Smooth muscle cell (in vitro differentiated cells): ENCODE measurements around the gene SPTLC2. TPM values are rescaled to one million over a fixed set of nuclear protein-coding genes. Genes with fewer than 3 reads are reported as not detected.

Experiments used
- DNase-seq: peaks from one replicate; lab custom pipeline; 2025; ENCODE audit not compliant: unreplicated experiment; lab: John Stamatoyannopoulos, UW
- H2AFZ ChIP-seq: fragments of 200-600 bp; sonication (generic); 2 replicates; pipeline ENCODE4 v1.6.0; 2016; ENCODE audit warnings: antibody characterized with exemption, low read depth, mild to moderate bottlenecking
- H3F3A ChIP-seq: fragments of 200-600 bp; sonication (generic); 2 replicates; pipeline ENCODE4 v1.6.0; 2017; ENCODE audit warnings: antibody characterized with exemption, low read depth
- H3K27ac ChIP-seq: fragments of 200-600 bp; sonication (generic); 2 replicates; pipeline ENCODE4 v1.5.1; 2016; ENCODE audit warnings: low read depth, mild to moderate bottlenecking
- H3K27me3 ChIP-seq: fragments of 200-600 bp; sonication (generic); 2 replicates; pipeline ENCODE4 v1.6.1; 2016; ENCODE audit warnings: low read depth, mild to moderate bottlenecking
- H3K36me3 ChIP-seq: fragments of 200-600 bp; sonication (generic); 2 replicates; pipeline ENCODE4 v1.5.1; 2016; ENCODE audit warnings: low read depth
- H3K4me1 ChIP-seq: fragments of 200-600 bp; sonication (generic); 2 replicates; pipeline ENCODE4 v1.5.1; 2016; ENCODE audit warnings: low read depth
- H3K4me2 ChIP-seq: fragments of 200-600 bp; sonication (generic); 2 replicates; pipeline ENCODE4 v1.6.0; 2016; ENCODE audit warnings: mild to moderate bottlenecking
- H3K4me3 ChIP-seq: fragments of 200-600 bp; sonication (generic); 2 replicates; pipeline ENCODE4 v1.5.1; 2016; ENCODE audit warnings: mild to moderate bottlenecking
- H3K79me2 ChIP-seq: fragments of 200-600 bp; sonication (generic); 2 replicates; pipeline ENCODE4 v1.6.0; 2016; ENCODE audit warnings: low read depth, mild to moderate bottlenecking
- H3K9ac ChIP-seq: fragments of 200-600 bp; sonication (generic); 2 replicates; pipeline ENCODE4 v1.6.0; 2016; ENCODE audit warnings: low read depth
- H3K9me3 ChIP-seq: fragments of 200-600 bp; sonication (generic); replicated peaks from 2 replicates; pipeline ENCODE4 v1.5.1; 2016; ENCODE audit warnings: low read depth
- H4K20me1 ChIP-seq: fragments of 200-600 bp; sonication (generic); 2 replicates; pipeline ENCODE4 v1.6.0; 2016; ENCODE audit warnings: low read depth
- CTCF ChIP-seq: fragments of 200-600 bp; sonication (generic); IDR thresholded peaks from 2 replicates; pipeline ENCODE4 v1.5.1; 2017; ENCODE audit warnings: borderline replicate concordance, mild to moderate bottlenecking, antibody characterized with exemption; ENCODE audit not compliant: insufficient read depth, poor library complexity, severe bottlenecking
- WGBS: methylation state at CpG from one replicate; pipeline ENCODE4 v1.1.7; 2016; ENCODE audit warnings: low lambda C conversion rate; 5-methylcytosine and 5-hydroxymethylcytosine counted together
- polyA plus RNA-seq: library from polyadenylated mRNA; unstranded; fragments of >200 nt; fragmentation: Nextera tagmentation; extraction: Ambion mirVana; gene quantifications from 2 replicates; pipeline ENCODE4 v1.2.1, GENCODE V29; 2016
- total RNA-seq: library from RNA; depleted of rRNA; stranded (reverse); fragments of >200 nt; gene quantifications from 2 replicates; pipeline ENCODE4 v1.2.3, GENCODE V29; 2014

SPTLC2 gene
- total and polyA plus RNA-seq, 2 experiments from 2014 or later, result 23.4 to 24.8 TPM

GRCh38 chr14:77580477-77580876 lies 36.0 kb downstream of the SPTLC2 start:
- Histone ChIP-seq H4K20me1 (peaks cover 84% of the 10 kb centered on the region), H3K4me2 (peak overlapping the region; percentile 82), H3K27me3 (no peaks in the 10 kb centered on the region), H3K4me3 (no peak overlapping the region), H3K9me3 (no peaks in the 10 kb centered on the region), H3K36me3 (no peaks in the 10 kb centered on the region), H3F3A (no peaks in the 10 kb centered on the region), H3K27ac (peak overlapping the region; percentile 22), H3K4me1 (peaks cover 28% of the 10 kb centered on the region), H2AFZ (no peak overlapping the region), H3K79me2 (peaks cover 69% of the 10 kb centered on the region), H3K9ac (no peak overlapping the region)
- TF ChIP-seq CTCF, result no peak
- WGBS, result 97% methylated on average over 4 of the region's 4 CpGs
- no peak for DNase-seq

GRCh38 chr14:77579780-77580179 lies 36.7 kb downstream of the SPTLC2 start:
- Histone ChIP-seq H3K9me3 (no peaks in the 10 kb centered on the region), H3K4me2 (peak overlapping the region; percentile 33), H3F3A (no peaks in the 10 kb centered on the region), H2AFZ (no peak overlapping the region), H3K9ac (no peak overlapping the region), H3K27me3 (no peaks in the 10 kb centered on the region), H3K4me1 (peaks cover 24% of the 10 kb centered on the region), H3K79me2 (peaks cover 62% of the 10 kb centered on the region), H3K4me3 (no peak overlapping the region), H3K27ac (peak overlapping the region; percentile 8), H4K20me1 (peaks cover 83% of the 10 kb centered on the region), H3K36me3 (no peaks in the 10 kb centered on the region)
- no peak for TF ChIP-seq CTCF
- 34% methylated on average over 1 of the region's 1 CpG for WGBS
- no peak for DNase-seq

GRCh38 chr14:77579065-77579464 lies 37.4 kb downstream of the SPTLC2 start:
- TF ChIP-seq CTCF, result no peak
- WGBS, result 68% methylated on average over 2 of the region's 2 CpGs
- H3K36me3 ChIP-seq, result no peaks in the 10 kb centered on the region
- no peaks in the 10 kb centered on the region for H3F3A ChIP-seq
- no peak overlapping the region for H3K9ac ChIP-seq
- no peaks in the 10 kb centered on the region for H3K27me3 ChIP-seq
- H3K4me2 ChIP-seq, result no peak overlapping the region
- H3K4me3 ChIP-seq, result no peak overlapping the region
- H3K4me1 ChIP-seq, result peaks cover 24% of the 10 kb centered on the region
- H3K79me2 ChIP-seq, result peaks cover 55% of the 10 kb centered on the region
- H2AFZ ChIP-seq, result no peak overlapping the region
- no peak for DNase-seq
- H4K20me1 ChIP-seq, result peaks cover 83% of the 10 kb centered on the region
- no peak overlapping the region for H3K27ac ChIP-seq
- no peaks in the 10 kb centered on the region for H3K9me3 ChIP-seq

GRCh38 chr14:77574446-77575115 lies 41.9 kb downstream of the SPTLC2 start:
- Histone ChIP-seq H3K4me2 (peak overlapping the region; percentile 53), H3K79me2 (peaks cover 41% of the 10 kb centered on the region), H2AFZ (no peak overlapping the region), H3K27me3 (no peaks in the 10 kb centered on the region), H4K20me1 (peaks cover 63% of the 10 kb centered on the region), H3K4me1 (peaks cover 8% of the 10 kb centered on the region), H3K27ac (peak overlapping the region; percentile 36), H3F3A (no peaks in the 10 kb centered on the region), H3K4me3 (no peak overlapping the region), H3K9ac (no peak overlapping the region), H3K9me3 (no peaks in the 10 kb centered on the region), H3K36me3 (no peaks in the 10 kb centered on the region)
- no peak for DNase-seq
- TF ChIP-seq CTCF, result no peak
- 52% methylated on average over 4 of the region's 4 CpGs for WGBS
